Stimulated activated CD8-positive, alpha-beta memory T cell treated with anti-CD3 and anti-CD28 coated beads, Interleukin-12 subunit alpha, Interleukin-12 subunit beta, amount 100 ng/mL, for 4 hours (primary cell): ENCODE measurements around the gene KHDC4.

Source experiments
- DNase-seq: peaks from one replicate; pipeline ENCODE4 v3.0.0-alpha.2; 2020; ENCODE audit warnings: low read depth

Gene KHDC4

GRCh38 chr1:155969377-155969791, 35.2 kb upstream of the KHDC4 start:
- DNase-seq, result no peak

GRCh38 chr1:155968670-155969069, 34.5 kb upstream of the KHDC4 start:
- no peak for DNase-seq

GRCh38 chr1:155968051-155968400, 33.8 kb upstream of the KHDC4 start:
- no peak for DNase-seq

GRCh38 chr1:155967341-155968050, 33.3 kb upstream of the KHDC4 start:
- no peak for DNase-seq

- no peak for DNase-seq
Observed at GRCh38 chr1:155966750-155967149, 32.5 kb upstream of the KHDC4 start.

GRCh38 chr1:155966135-155966534, 31.9 kb upstream of the KHDC4 start:
- no peak for DNase-seq

- no peak for DNase-seq
Observed at GRCh38 chr1:155964193-155964592, 30.0 kb upstream of the KHDC4 start.

- no peak for DNase-seq
Observed at GRCh38 chr1:155962599-155963211, 28.5 kb upstream of the KHDC4 start.

GRCh38 chr1:155961937-155962336, 27.7 kb upstream of the KHDC4 start:
- DNase-seq, result no peak

GRCh38 chr1:155960081-155960745, 26.0 kb upstream of the KHDC4 start:
- DNase-seq, result no peak

GRCh38 chr1:155957411-155957915, 23.2 kb upstream of the KHDC4 start:
- no peak for DNase-seq

GRCh38 chr1:155954645-155955044, 20.4 kb upstream of the KHDC4 start:
- DNase-seq, result no peak

GRCh38 chr1:155952505-155952890, 18.3 kb upstream of the KHDC4 start:
- no peak for DNase-seq

- no peak for DNase-seq
Observed at GRCh38 chr1:155951753-155952504, 17.7 kb upstream of the KHDC4 start.

- DNase-seq, result no peak
Observed at GRCh38 chr1:155950829-155951228, 16.6 kb upstream of the KHDC4 start.

GRCh38 chr1:155947741-155948140, 13.5 kb upstream of the KHDC4 start:
- no peak for DNase-seq

GRCh38 chr1:155947292-155947691, 13.1 kb upstream of the KHDC4 start:
- DNase-seq, result no peak

GRCh38 chr1:155946633-155947219, 12.5 kb upstream of the KHDC4 start:
- no peak for DNase-seq

GRCh38 chr1:155944444-155944799, 10.2 kb upstream of the KHDC4 start:
- DNase-seq, result no peak

- DNase-seq, result no peak
Observed at GRCh38 chr1:155942578-155943141, 8.4 kb upstream of the KHDC4 start.

GRCh38 chr1:155941845-155942531, 7.8 kb upstream of the KHDC4 start:
- DNase-seq, result no peak
